ENCODE measurements around the gene CTNNA2.
"Not testable (repeated sequence)": the region's sequence is repeated elsewhere in the genome, so short reads cannot be mapped to it uniquely, and the experiment has no call there.

CTNNA2 gene

GRCh38 chr2:80012061-80012460, 499.2 kb downstream of the CTNNA2 start:
- Mint-ChIP-seq H3K9me3 (no peaks in the 10 kb centered on the region), H3K4me1 (ENCODE audit: low read depth) (no peaks in the 10 kb centered on the region), H3K4me3 (no peak overlapping the region), H3K27me3 (no peaks in the 10 kb centered on the region), H3K36me3 (ENCODE audit: low read depth) (no peaks in the 10 kb centered on the region), H3K27ac (no peak overlapping the region)
- no peak for DNase-seq

- Mint-ChIP-seq H3K9me3 (peaks cover 3% of the 10 kb centered on the region), H3K27me3 (no peaks in the 10 kb centered on the region), H3K4me3 (no peak overlapping the region), H3K27ac (no peak overlapping the region), H3K36me3 (ENCODE audit: low read depth) (no peaks in the 10 kb centered on the region), H3K4me1 (ENCODE audit: low read depth) (no peaks in the 10 kb centered on the region)
- DNase-seq, result no peak
Measured at GRCh38 chr2:80014637-80015036, 501.8 kb downstream of the CTNNA2 start.

DNA sequence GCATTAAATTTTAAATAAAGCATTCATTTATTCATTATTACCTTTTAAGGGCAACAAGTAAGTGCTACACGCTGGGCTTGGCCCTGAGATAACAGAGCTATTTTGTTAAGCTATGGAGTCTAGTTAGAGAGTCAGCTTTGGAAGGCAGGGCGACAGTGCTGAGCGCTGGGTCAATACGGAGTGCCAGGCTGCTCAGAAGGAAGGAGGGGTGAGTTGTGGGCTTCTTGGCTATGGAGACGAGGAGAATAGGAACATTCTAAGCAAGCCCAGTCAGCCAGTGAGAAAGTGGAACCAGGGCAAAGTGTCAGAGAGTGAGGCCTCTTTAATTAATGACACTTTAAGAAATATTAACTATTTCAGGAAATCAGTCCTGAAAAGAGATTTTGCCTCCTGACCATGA, 503.3 kb downstream of the CTNNA2 start:
- no peak for DNase-seq
- no peak overlapping the region for H3K4me3 Mint-ChIP-seq
- H3K27me3 Mint-ChIP-seq, result no peaks in the 10 kb centered on the region
- no peak overlapping the region for H3K27ac Mint-ChIP-seq
- H3K9me3 Mint-ChIP-seq, result peaks cover 3% of the 10 kb centered on the region
- no peaks in the 10 kb centered on the region for H3K36me3 Mint-ChIP-seq (ENCODE audit: low read depth)
- no peaks in the 10 kb centered on the region for H3K4me1 Mint-ChIP-seq (ENCODE audit: low read depth)

DNA sequence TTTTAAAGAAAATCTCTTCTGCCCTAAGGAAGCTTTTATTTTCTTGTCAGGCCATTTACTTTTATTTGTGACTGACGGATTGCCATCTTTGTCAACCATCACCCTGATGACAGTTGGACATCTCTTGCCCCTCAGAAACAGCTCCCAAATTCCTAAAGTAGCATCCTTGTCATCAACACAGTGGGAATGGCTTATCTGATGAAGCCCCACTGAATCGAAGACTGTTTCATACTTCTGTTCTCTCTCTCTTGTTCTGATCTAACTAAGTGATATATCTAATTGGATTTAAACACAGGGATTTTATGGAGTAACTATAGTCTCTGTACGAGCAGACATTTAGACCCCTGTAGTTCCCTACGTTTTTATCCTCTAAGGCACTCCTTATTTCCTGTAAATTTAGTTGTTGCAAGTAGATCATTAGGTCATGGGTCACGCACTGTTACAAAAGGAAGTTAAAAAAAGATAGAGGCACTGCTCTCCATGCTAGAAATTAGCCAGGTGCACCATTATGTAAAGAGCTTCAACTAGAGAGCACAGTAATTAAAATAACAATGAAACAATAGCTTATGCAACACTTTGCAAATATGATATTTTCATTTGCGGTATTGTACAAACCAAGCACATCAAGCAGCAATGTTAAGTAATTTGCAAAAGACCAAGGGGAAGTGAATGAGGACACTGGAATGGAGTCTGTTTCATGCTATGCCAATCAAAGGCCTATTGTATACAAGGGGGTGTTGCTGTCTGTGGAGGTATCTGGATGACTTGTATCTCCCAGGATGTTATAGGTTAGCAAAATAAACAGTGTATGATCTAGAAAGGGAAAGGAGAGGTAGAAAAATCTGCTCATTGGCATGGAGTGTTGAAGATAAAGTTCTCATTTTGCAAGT, 507.0 kb downstream of the CTNNA2 start:
- no peak for DNase-seq
- Mint-ChIP-seq H3K36me3 (ENCODE audit: low read depth) (no peaks in the 10 kb centered on the region), H3K4me1 (ENCODE audit: low read depth) (no peaks in the 10 kb centered on the region), H3K27ac (no peak overlapping the region), H3K9me3 (peaks cover 3% of the 10 kb centered on the region), H3K27me3 (no peaks in the 10 kb centered on the region), H3K4me3 (no peak overlapping the region)

DNA sequence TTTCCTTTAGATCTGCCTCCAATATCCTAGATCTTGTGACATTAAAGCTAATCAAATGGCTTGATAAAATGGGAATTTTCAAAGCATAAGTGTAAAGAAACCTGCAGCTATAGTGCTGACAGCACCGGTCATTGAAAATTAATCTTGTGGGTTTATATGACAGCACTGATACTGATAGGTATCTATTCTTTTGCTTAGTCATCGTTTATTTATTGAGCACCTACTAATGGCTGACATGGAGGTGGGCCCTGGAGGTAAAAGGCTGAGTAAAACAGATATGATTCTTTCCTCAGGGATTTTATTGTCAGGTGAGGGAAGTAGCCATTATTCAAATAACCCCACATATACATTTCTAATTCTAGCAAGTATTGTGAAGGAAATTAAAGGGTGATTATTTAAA, 509.2 kb downstream of the CTNNA2 start:
- Mint-ChIP-seq H3K27ac (no peak overlapping the region), H3K27me3 (no peaks in the 10 kb centered on the region), H3K9me3 (peaks cover 3% of the 10 kb centered on the region), H3K4me3 (no peak overlapping the region), H3K36me3 (ENCODE audit: low read depth) (no peaks in the 10 kb centered on the region), H3K4me1 (ENCODE audit: low read depth) (no peaks in the 10 kb centered on the region)
- DNase-seq, result no peak

DNA sequence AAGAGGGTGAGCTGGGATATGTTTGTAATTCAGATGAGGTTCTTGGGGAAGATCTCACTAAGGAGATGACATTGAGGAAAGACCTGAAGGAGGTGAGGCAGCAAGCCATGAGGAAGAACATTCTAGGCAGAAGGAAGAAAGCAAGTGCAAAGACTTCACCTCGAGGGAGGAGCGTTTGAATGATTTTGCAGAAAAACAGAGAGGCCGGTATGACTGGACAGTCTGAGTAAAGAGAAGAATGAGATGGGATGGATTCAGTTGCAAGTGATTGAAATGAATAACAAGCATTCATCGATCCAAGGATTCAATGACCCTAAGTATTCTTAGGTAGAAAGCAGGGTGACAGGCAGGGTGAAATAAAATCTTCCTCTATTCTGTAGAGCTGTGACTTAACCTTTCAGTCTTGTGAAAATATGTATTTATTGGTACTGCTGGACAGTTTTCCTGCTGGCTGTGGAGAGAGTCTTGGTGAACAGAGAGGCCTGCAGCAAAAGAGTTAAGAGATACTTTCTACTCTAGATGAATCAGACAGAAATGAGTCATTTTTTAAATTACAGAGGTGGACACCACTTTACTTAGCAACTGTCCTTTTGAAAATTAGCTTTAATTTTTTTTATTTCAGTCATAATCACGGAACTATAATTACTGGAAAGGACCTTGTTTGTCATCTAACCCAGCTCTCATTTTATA, 513.3 kb downstream of the CTNNA2 start:
- H3K9me3 Mint-ChIP-seq, result peaks cover 2% of the 10 kb centered on the region
- no peaks in the 10 kb centered on the region for H3K27me3 Mint-ChIP-seq
- H3K36me3 Mint-ChIP-seq (ENCODE audit: low read depth), result no peaks in the 10 kb centered on the region
- no peak overlapping the region for H3K27ac Mint-ChIP-seq
- no peaks in the 10 kb centered on the region for H3K4me1 Mint-ChIP-seq (ENCODE audit: low read depth)
- DNase-seq, result no peak
- H3K4me3 Mint-ChIP-seq, result no peak overlapping the region

DNA sequence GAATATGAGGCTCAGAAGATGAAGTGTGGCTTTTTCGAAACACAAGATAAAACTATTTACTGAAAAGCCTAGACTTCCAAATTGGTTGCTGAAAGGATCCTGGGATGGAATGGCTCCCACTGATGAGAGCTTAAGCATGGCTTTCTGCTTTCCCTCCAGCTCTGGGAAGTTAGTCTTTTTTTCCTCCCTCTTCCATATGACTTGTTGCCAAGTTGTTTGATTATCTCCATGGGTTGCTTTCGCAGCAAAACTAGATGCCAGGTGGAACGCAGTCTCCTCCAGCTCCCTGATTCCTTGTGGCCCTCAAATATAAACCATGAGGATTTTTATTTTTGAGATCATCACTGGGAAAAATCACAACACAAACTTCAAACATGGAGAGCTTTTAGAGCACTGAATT, 515.2 kb downstream of the CTNNA2 start:
- no peaks in the 10 kb centered on the region for H3K27me3 Mint-ChIP-seq
- DNase-seq, result no peak
- no peaks in the 10 kb centered on the region for H3K4me1 Mint-ChIP-seq (ENCODE audit: low read depth)
- H3K36me3 Mint-ChIP-seq (ENCODE audit: low read depth), result no peaks in the 10 kb centered on the region
- no peak overlapping the region for H3K27ac Mint-ChIP-seq
- H3K9me3 Mint-ChIP-seq, result peaks cover 4% of the 10 kb centered on the region
- no peak overlapping the region for H3K4me3 Mint-ChIP-seq

GRCh38 chr2:80028584-80028983, 515.7 kb downstream of the CTNNA2 start:
- no peak overlapping the region for H3K4me3 Mint-ChIP-seq
- H3K27ac Mint-ChIP-seq, result no peak overlapping the region
- no peaks in the 10 kb centered on the region for H3K36me3 Mint-ChIP-seq (ENCODE audit: low read depth)
- peaks cover 4% of the 10 kb centered on the region for H3K9me3 Mint-ChIP-seq
- no peaks in the 10 kb centered on the region for H3K27me3 Mint-ChIP-seq
- H3K4me1 Mint-ChIP-seq (ENCODE audit: low read depth), result no peaks in the 10 kb centered on the region
- DNase-seq, result no peak

- Mint-ChIP-seq H3K9me3 (peaks cover 4% of the 10 kb centered on the region), H3K27ac (no peak overlapping the region), H3K4me3 (no peak overlapping the region), H3K4me1 (ENCODE audit: low read depth) (no peaks in the 10 kb centered on the region), H3K27me3 (no peaks in the 10 kb centered on the region), H3K36me3 (ENCODE audit: low read depth) (no peaks in the 10 kb centered on the region)
- DNase-seq, result no peak
Measured at GRCh38 chr2:80030135-80030534, 517.3 kb downstream of the CTNNA2 start.

DNA sequence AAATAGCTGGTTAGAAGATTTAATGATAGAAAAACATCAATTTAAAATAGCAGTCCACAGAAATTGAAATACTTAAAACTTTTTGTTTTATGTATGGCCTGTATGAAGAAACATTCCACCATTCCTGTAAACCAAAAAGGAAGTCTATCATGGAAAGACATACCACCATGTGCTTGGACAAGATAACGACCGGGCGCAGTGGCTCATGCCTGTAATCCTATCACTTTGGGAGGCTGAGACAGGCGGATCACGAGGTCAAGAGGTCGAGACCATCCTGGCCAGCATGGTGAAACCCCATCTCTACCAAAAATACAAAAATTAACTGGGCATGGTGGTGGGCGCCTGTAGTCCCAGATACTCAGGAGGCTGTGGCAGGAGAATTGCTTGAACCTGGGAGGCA, 519.8 kb downstream of the CTNNA2 start:
- H3K9me3 Mint-ChIP-seq; H3K36me3 Mint-ChIP-seq (ENCODE audit: low read depth); H3K4me3 Mint-ChIP-seq; DNase-seq; H3K27me3 Mint-ChIP-seq; H3K27ac Mint-ChIP-seq; H3K4me1 Mint-ChIP-seq (ENCODE audit: low read depth): not testable (repeated sequence)

GRCh38 chr2:80035749-80036285, 523.0 kb downstream of the CTNNA2 start:
- no peaks in the 10 kb centered on the region for H3K27me3 Mint-ChIP-seq
- no peak overlapping the region for H3K4me3 Mint-ChIP-seq
- peaks cover 7% of the 10 kb centered on the region for H3K9me3 Mint-ChIP-seq
- DNase-seq, result no peak
- no peaks in the 10 kb centered on the region for H3K4me1 Mint-ChIP-seq (ENCODE audit: low read depth)
- H3K36me3 Mint-ChIP-seq (ENCODE audit: low read depth), result no peaks in the 10 kb centered on the region
- no peak overlapping the region for H3K27ac Mint-ChIP-seq

- no peak overlapping the region for H3K4me3 Mint-ChIP-seq
- no peak for DNase-seq
- H3K27ac Mint-ChIP-seq, result no peak overlapping the region
- no peaks in the 10 kb centered on the region for H3K4me1 Mint-ChIP-seq (ENCODE audit: low read depth)
- H3K9me3 Mint-ChIP-seq, result peaks cover 7% of the 10 kb centered on the region
- no peaks in the 10 kb centered on the region for H3K27me3 Mint-ChIP-seq
- H3K36me3 Mint-ChIP-seq (ENCODE audit: low read depth), result no peaks in the 10 kb centered on the region
Measured at GRCh38 chr2:80037310-80037709, 524.5 kb downstream of the CTNNA2 start.

- no peaks in the 10 kb centered on the region for H3K27me3 Mint-ChIP-seq
- H3K4me3 Mint-ChIP-seq, result no peak overlapping the region
- no peaks in the 10 kb centered on the region for H3K36me3 Mint-ChIP-seq (ENCODE audit: low read depth)
- H3K9me3 Mint-ChIP-seq, result peaks cover 7% of the 10 kb centered on the region
- H3K27ac Mint-ChIP-seq, result no peak overlapping the region
- DNase-seq, result no peak
- H3K4me1 Mint-ChIP-seq (ENCODE audit: low read depth), result no peaks in the 10 kb centered on the region
Measured at GRCh38 chr2:80040226-80040625, 527.4 kb downstream of the CTNNA2 start.

DNA sequence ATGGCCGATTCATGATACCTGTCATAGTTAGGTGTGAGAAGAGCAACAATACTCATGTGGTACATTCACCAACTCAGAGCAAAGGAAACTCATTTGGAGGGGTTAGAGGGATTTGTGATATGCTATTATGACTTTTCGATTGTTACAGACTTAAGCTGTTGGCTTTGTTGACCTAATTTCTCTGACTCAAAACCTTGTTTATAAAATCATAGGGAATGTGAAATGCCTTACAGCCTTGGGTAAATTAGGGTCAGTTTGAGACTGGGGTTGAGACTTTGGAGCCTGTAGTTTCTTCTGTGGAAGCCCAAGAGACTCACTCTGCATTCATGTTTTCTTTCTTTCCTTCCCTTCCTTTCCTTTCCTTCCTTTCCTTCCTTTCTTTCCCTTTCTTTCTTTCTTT, 529.8 kb downstream of the CTNNA2 start:
- DNase-seq, result no peak

GRCh38 chr2:80048296-80048695, 535.4 kb downstream of the CTNNA2 start:
- Mint-ChIP-seq H3K27ac (no peak overlapping the region), H3K36me3 (ENCODE audit: low read depth) (no peaks in the 10 kb centered on the region), H3K27me3 (no peaks in the 10 kb centered on the region), H3K4me1 (ENCODE audit: low read depth) (no peaks in the 10 kb centered on the region), H3K9me3 (peaks cover 2% of the 10 kb centered on the region), H3K4me3 (no peak overlapping the region)
- no peak for DNase-seq

More for the DNA sequence above, 529.8 kb downstream of the CTNNA2 start:
- peaks cover 5% of the 10 kb centered on the region for H3K9me3 Mint-ChIP-seq
- no peak overlapping the region for H3K4me3 Mint-ChIP-seq
- no peak overlapping the region for H3K27ac Mint-ChIP-seq
- no peaks in the 10 kb centered on the region for H3K27me3 Mint-ChIP-seq
- H3K36me3 Mint-ChIP-seq (ENCODE audit: low read depth), result no peaks in the 10 kb centered on the region
- no peaks in the 10 kb centered on the region for H3K4me1 Mint-ChIP-seq (ENCODE audit: low read depth)
